Psoas muscle (tissue), 8 donors: ENCODE results near the gene TRIP6. TPM values are rescaled to one million over a fixed set of nuclear protein-coding genes. Genes with fewer than 3 reads are reported as not detected.
A peak's percentile ranks its signal among the peaks of the same experiment; 100 is the strongest.

Experiments
- ATAC-seq, 4 donors: fragments of 200-7000 bp; cut with Tn5 transposase; one replicate each; pipeline ENCODE4 v1.9.1; 2020; ENCODE audit warnings: moderate library complexity in 3 of 4, mild to moderate bottlenecking in 2 of 4
- DNase-seq, 2 donors: peaks; one replicate each; pipeline ENCODE4 v3.0.0-alpha.2; 2020
- H3K27ac ChIP-seq: fragments of 200-600 bp; one replicate; pipeline ENCODE4 v1.8.0; 2022
- H3K27me3 ChIP-seq, 3 donors: fragments of 200-600 bp in 1 of 3; one replicate each; pipeline versions ENCODE4 v1.6.1 to v1.8.0; 2013 to 2022; ENCODE audit warnings: low read length in 2 of 3, mild to moderate bottlenecking in 2 of 3, moderate library complexity in 1 of 3; ENCODE audit not compliant: insufficient read depth in 3 of 3
- H3K36me3 ChIP-seq, 2 donors: fragments of 200-600 bp in 1 of 2; one replicate each; pipeline versions ENCODE4 v1.6.1 to v1.8.0; 2013 to 2022; ENCODE audit warnings: low read depth in 1 of 2, mild to moderate bottlenecking in 1 of 2, moderate library complexity in 1 of 2; ENCODE audit not compliant: insufficient read depth in 1 of 2
- H3K4me1 ChIP-seq: fragments of 200-600 bp; one replicate; pipeline ENCODE4 v1.8.0; 2022
- H3K4me3 ChIP-seq: fragments of 200-600 bp; one replicate; pipeline ENCODE4 v1.8.0; 2022; ENCODE audit warnings: mild to moderate bottlenecking
- H3K9me3 ChIP-seq: fragments of 200-600 bp; one replicate; pipeline ENCODE4 v1.8.0; 2022
- CTCF ChIP-seq: fragments of 200-600 bp; IDR thresholded peaks from one replicate; pipeline ENCODE4 v1.8.0; 2022; ENCODE audit warnings: antibody characterized with exemption
- WGBS, 3 donors: extraction: QIAGEN DNeasy Blood & Tissue Kit; methylation state at CpG; one replicate each; pipeline versions ENCODE4 v1.1.6 to v1.1.7; 2013; 5-methylcytosine and 5-hydroxymethylcytosine counted together
- intact Hi-C, 2 donors: fragments of 100-400 bp; cut with DNase I; formaldehyde crosslinking; loops; one replicate each; pipeline versions ENCODE4 v1.11.0 to v1.14.2; 2022
- polyA plus RNA-seq, 3 donors: library from polyadenylated mRNA; stranded (reverse); fragments of 200-250 nt; gene quantifications; one replicate each; pipeline ENCODE4 v1.2.3, GENCODE V29; 2013
- total RNA-seq, 4 donors: library from RNA; stranded (reverse); fragmentation: NEBNext Ultra II Directional in 2 of 4; extraction: Animal tissue kit (Norgen Biotek cat#: 25700) in 2 of 4; gene quantifications; one replicate each; pipeline versions ENCODE4 v1.2.1 to v1.2.4, GENCODE V29; 2021 to 2023
- donor health status: healthy with polysubstance abuse.
- donor health status: DM: no; HTN: no; CAD: no; lungs with moderate emphysema.
- donor health status: Bipolar disorder and iron deficiency.
- donor health status: healthy.
- donor health status: DM: yes; HTN: yes; CAD: no.
- donor health status: DM: no; HTN: no; CAD: no.
- donor health status: DM: no; HTN: no; CAD: no.
- donor health status: DM: yes; HTN: yes; CAD: no.

TRIP6 gene
- total and polyA plus RNA-seq, 7 donors, result 4.3 to 8.8 (median 6.2) TPM

DNA sequence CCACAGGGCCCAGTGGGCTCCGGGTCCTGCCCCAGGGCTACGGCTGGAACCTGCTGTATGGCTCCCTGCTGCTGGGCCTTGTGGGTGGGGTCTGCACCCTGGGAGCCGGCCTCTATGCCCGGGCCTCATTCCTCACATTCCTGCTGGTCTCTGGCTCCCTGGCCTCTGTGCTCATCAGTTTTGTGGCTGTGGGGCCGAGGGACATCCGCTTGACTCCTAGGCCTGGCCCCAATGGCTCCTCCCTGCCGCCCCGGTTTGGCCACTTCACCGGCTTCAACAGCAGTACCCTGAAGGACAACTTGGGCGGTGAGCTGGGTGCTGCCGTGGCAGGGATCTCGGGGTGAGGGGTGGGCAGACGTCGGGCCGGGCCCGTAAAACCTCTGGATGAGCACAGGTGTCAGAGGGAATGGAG lies 10.3 kb upstream of the TRIP6 start:
- H3K4me3 ChIP-seq, result no peak overlapping the region
- ATAC-seq (no peak), DNase-seq (peak in 1 of 2 donors; percentile 38)
- intact Hi-C loops, result no loop called here
- no peaks in the 10 kb centered on the region for H3K27me3 ChIP-seq
- peaks cover 5% of the 10 kb centered on the region for H3K4me1 ChIP-seq
- no peaks in the 10 kb centered on the region for H3K9me3 ChIP-seq
- no peak for TF ChIP-seq CTCF
- peaks cover 0 to 12% of the 10 kb centered on the region in 2 donors for H3K36me3 ChIP-seq
- 88 to 90% (median 89%) methylated on average over 16 of the region's 16 CpGs for WGBS, 3 donors
- no peak overlapping the region for H3K27ac ChIP-seq

DNA sequence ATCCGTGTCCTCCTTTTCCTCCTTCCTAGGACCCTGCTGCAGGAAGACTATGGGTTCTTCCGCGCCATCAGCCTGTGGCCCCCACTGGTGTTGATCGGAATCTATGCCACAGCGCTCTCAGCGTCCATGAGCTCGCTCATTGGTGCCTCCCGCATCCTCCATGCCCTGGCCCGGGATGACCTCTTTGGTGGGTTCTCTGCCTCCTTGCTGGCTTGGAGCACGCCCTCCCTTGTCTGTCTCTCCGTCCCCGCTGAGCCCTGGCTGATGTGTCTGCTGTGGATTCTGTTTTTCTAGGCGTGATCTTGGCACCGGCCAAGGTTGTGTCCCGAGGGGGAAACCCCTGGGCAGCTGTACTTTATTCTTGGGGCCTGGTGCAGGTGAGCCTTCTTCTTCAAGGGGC lies 7.3 kb upstream of the TRIP6 start:
- Histone ChIP-seq H3K9me3 (no peaks in the 10 kb centered on the region), H3K27me3 (no peaks in the 10 kb centered on the region), H3K4me3 (no peak overlapping the region), H3K36me3 (peaks cover 0 to 12% of the 10 kb centered on the region in 2 donors), H3K4me1 (no peaks in the 10 kb centered on the region), H3K27ac (no peak overlapping the region)
- ATAC-seq, result no peak
- 78 to 86% (median 86%) methylated on average over 15 of the region's 15 CpGs for WGBS, 3 donors
- intact Hi-C loops, result no loop called here
- TF ChIP-seq CTCF, result no peak
- DNase-seq, result no peak

- 86 to 94% (median 92%) methylated on average over 18 of the region's 18 CpGs for WGBS, 3 donors
- ATAC-seq (no peak), DNase-seq (peak in 1 of 2 donors; percentile 41)
- intact Hi-C loops, result no loop called here
- TF ChIP-seq CTCF, result no peak
- Histone ChIP-seq H3K36me3 (peaks cover 0 to 12% of the 10 kb centered on the region in 2 donors), H3K9me3 (no peaks in the 10 kb centered on the region), H3K27ac (no peak overlapping the region), H3K27me3 (no peaks in the 10 kb centered on the region), H3K4me1 (no peaks in the 10 kb centered on the region), H3K4me3 (no peak overlapping the region)
Measured at GRCh38 chr7:100860702-100861615, 6.2 kb upstream of the TRIP6 start.

DNA sequence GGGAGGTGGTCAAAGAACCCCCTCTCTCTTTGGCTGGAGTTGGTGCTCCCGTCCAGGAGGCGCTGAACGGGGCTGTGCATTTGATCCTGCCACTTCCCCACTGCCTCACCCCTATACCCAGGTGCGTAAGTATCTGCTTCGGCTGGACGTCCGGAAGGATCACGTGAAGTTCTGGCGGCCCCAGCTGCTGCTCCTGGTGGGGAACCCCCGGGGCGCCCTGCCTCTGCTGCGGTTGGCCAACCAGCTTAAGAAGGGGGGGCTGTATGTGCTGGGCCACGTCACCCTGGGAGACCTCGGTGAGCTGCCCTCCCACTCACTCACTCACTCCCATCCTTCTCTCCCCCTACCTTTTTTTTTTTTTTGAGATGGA lies 5.6 kb upstream of the TRIP6 start:
- ATAC-seq (no peak), DNase-seq (peak in 1 of 2 donors; percentile 42)
- Histone ChIP-seq H3K27ac (no peak overlapping the region), H3K4me1 (peaks cover 5% of the 10 kb centered on the region), H3K36me3 (peaks cover 0 to 12% of the 10 kb centered on the region in 2 donors), H3K9me3 (no peaks in the 10 kb centered on the region), H3K4me3 (no peak overlapping the region), H3K27me3 (no peaks in the 10 kb centered on the region)
- intact Hi-C loops, result no loop called here
- WGBS, 3 donors, result 92 to 95% (median 93%) methylated on average over 14 of the region's 14 CpGs
- no peak for TF ChIP-seq CTCF
